ENCODE data around the gene LRRC27.
"Not testable (repeated sequence)": the region's sequence is repeated elsewhere in the genome, so short reads cannot be mapped to it uniquely, and the experiment has no call there.

LRRC27 gene

DNA sequence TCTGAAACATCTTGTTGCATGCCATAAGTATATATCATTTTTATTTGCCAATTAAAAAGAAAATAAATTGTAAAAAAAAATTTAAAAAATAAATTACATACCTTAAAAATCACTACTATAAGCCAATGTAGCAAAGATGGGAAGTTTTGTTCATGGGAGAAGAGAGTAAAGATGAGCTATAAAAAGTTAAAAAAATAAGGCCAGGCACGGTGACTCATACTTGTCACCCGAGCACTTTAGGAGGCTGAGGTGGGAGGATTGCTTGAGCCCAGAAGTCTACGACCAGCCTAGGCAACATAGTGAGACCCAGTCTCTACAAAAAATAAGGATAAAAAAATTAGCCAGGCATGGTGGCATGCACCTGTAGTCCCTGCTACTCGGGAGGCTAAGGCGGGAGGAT is 15.9 kb upstream of the LRRC27 start:
- DNase-seq: no peak

DNA sequence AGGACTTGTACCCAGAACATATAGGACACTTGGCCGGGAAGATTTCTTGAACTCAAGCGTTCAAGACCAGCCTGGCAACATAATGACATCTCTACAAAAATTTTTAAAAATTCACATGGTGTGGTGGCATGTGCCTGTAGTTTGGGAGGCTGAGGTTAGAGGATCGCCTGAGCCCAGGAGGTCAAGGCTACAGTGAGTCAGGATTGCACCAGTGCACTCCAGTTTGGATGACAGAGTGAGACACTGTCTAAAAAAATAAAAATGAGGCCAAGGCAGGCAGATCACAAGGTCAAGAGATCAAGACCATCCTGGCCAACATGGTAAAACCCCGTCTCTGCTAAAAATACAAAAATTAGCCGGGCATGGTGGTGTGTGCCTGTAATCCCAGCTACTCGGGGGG is 14.5 kb upstream of the LRRC27 start:
- not testable (repeated sequence) for DNase-seq

- DNase-seq: no peak
These were observed 11.9 kb upstream of the LRRC27 start for GRCh38 chr10:132319853-132320653.

GRCh38 chr10:132320654-132321469 is 11.1 kb upstream of the LRRC27 start:
- DNase-seq: no peak

GRCh38 chr10:132321726-132322125 is 10.3 kb upstream of the LRRC27 start:
- no peak for DNase-seq

DNA sequence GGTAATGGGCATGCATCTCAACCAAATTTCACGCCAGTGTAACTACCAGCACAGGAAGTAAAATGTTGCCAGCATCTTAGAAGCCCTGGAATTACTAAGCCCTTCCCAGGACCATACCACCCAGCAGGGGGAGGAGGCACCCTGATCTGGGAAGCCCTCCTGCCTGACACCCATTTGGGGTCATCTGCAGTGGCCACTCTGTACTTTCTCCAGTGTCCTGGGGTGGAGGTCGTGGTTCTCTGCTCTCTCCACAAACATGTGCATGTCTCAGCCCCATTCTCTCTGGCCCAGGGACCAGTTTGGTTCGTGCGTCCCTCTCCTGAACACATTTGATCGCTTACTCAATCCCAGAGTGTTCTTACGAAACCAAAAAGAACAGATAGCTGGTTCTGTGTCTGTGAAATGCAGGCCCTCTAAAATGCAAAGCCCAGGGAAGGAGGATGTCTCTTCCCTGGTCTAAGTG is 9.4 kb upstream of the LRRC27 start:
- no peak for DNase-seq

GRCh38 chr10:132324186-132324585 is 7.8 kb upstream of the LRRC27 start:
- no peak for DNase-seq

DNA sequence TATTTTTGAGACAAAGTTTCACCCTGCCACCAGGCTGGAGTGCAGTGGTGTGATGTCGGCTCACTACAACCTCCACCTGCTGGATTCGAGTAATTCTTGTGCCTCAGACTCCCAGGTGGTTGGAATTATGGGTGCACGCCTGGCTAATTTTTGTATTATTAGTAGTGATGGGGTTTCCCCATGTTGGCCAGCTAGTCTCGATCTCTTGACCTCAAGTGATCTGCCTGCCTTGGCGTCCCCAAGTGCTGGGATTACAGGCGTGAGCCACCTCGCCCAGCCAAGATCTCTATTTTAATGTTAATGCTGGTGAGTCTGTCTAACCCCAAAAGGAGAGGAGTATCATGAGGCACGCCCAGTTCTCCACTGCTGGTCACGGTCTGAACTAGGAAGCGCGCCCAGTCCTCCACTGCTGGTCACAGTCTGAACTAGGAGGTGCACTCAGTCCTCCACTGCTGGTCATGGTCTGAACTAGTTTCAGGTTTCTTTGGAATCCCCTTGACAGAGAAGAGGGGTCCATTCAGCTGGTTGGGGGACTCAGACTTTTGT is 5.6 kb upstream of the LRRC27 start:
- DNase-seq: no peak

DNA sequence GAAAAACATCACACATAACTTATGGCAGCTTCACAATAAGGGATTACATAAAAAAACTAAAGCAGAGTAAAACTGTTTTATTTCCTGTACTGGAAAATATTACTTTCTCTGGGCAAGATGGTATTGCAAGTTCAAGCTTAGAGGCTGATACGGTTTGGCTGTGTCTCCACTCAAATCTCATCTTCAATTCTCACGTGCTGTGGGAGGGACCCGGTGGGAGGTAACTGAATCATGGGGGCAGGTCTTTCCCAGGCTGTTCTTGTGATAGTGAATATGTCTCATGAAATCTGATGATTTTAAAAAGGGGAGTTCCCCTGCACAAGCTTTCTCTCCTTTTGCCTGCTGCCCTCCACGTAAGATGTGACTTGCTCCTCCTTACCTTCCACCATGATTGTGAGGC is 5.1 kb upstream of the LRRC27 start:
- DNase-seq: no peak

DNA sequence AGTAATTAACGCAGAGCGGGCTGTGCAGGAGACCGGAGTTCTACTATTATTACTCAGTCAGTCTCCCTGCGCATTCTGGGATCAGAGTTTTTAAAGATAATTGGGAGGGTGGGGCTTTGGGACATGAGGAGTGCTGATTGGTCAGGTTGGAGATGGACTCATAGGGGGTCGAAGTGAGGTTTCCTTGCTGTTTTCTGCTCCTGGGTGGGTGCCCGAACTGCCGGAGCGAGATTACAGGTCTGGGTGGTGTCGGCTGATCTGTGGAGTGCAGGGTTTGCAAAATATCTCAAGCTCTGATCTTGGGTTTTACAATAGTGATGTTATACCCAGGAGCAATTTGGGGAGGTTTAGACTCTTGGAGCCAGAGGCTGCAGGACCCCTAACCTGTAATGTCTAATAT is 3.9 kb upstream of the LRRC27 start:
- no peak for DNase-seq

- no peak for DNase-seq
These were observed 3.3 kb upstream of the LRRC27 start for GRCh38 chr10:132328738-132329137.

- DNase-seq: no peak
These were observed 2.2 kb upstream of the LRRC27 start for GRCh38 chr10:132329565-132330485.

DNA sequence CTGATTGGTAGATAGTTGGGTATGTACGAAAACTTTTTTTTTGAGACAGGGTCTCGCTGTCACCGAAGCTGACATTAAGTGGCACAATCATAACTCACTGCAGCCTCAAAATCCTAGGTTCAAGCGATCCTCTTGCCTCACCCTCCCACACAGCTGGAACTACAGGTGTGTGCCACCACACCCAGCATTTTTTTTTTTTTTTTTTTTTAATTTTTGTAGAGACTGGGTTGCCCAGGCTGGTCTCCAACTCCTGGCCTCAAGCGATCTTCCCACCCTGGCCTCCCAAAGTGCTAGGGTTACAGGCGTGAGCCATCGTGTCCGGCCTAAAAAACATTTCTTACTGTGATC is 1.5 kb upstream of the LRRC27 start:
- no peak for DNase-seq

DNA sequence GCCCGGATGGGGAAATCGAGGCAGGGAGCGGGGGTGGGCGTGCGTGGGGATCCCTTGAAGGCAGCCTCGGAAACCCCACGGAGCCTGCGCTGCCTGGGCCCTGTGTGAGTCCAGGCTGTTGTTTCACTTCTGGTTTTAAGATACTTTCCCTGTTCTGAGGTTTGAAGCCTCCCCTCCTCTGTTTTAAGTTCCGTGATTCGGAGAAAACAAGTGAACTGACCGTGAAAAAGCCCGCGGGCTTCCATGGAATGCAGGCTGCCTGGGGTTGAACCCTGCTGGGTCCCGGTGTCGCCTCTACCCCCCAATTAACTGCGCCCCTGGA is 401 bp downstream of the LRRC27 start:
- DNase-seq: no peak

DNA sequence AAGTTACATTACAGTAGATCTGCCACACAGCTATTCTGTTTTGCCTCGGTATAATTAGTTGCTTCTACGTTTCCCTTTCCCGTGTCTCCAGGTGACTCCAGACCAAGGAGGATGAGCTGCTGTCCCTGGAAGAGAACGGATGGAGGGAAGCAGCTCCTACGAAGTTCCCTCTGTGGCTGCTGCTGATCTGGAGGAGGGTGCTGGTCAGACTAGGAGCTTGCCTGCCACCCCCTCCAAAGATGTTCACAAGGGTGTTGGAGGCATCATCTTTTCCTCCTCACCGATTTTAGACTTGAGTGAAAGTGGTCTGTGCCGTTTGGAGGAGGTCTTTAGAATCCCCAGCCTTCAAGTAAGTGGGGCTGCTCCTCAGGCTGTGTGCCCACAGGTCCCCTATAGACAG is 1.4 kb downstream of the LRRC27 start:
- DNase-seq: no peak

GRCh38 chr10:132334631-132335188 is 2.7 kb downstream of the LRRC27 start:
- DNase-seq: no peak

DNA sequence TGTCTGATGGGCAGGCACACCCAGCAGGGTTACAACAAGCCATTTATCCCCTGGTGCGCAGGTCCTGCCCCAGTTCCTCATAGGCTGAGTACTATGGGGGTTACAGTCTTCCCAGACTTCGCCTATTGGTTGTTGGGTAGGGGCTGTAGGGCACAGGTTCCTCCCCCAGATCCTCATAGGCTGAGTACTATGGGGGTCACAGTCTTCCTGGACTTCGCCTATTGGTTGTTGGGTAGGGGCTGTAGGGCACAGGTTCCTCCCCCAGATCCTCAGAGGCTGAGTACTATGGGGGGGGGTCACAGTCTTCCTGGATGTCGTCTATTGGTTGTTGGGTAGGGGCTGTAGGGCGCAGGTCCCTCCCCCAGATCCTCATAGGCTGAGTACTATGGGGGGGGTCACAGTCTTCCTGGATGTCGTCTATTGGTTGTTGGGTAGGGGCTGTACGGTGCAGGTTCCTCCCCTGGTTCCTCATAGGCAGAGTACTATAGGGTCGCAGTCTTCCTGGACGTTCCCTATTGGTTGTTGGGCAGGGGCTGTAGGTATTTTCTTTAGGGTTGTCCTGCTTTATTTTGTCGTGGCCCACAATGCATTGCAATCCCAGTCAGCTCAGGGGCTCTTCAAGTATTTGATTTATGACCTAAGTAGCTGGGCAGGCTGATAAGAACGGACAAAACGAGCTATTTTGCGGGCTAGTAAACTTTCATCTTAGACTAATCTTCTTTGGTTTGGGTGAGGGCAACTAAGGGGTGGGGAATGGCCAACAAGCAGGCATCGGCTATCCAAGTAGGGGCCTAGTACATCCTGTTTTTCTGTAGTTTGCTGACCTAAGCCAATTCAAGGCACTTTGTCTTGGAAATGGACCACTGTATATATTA is 3.4 kb downstream of the LRRC27 start:
- no peak for DNase-seq

DNA sequence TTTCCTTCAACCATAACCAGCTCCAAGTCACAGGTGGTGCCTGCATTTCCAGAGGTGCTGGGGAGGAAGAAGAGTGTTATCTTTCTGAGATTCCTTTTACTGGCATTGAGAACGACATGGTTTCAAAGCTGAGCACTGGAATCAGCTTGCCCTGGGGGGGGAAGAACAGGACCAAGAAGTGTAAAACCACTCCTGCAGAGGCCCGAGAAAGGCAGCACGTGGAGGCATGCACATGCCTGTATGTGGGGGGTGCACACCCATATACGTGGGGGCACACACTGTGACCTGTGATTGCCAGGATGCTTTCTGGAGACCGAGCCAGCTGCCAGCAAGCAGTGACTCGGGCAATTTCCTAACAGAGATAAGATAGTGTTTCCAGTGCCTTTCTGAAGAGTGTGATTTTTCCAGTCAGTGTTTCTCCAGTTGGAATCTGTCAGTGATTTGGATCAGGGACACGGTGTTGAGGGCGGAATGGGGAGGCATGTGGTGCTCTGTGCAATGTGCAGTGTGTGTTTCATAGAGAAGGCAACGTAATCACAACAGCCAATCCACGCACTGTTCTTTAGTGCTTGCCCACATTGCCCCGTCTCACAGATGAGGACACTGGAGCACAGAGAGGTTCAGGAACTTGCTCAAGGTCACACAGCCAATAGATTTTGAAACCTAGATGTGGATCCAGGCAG is 4.2 kb downstream of the LRRC27 start:
- DNase-seq: no peak

GRCh38 chr10:132336919-132337407 is 5.0 kb downstream of the LRRC27 start:
- DNase-seq: no peak

DNA sequence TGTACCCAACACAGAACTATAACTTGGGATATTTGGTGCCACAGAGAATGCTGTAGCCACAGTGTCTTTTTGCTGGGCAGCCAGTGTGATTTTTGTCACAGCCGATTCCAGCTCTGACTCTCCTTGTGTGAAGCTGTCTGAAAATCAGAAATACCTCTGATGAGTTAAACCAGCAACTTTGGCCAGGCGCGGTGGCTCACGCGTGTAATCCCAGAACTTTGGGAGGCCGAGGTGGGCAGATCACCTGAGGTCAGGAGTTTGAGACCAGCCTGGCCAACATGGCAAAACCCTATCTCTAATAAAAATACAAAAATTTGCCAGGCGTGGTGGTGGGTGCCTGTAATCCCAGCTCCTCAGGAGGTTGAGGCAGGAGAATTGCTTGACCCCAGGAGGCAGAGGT is 5.9 kb downstream of the LRRC27 start:
- not testable (repeated sequence) for DNase-seq

DNA sequence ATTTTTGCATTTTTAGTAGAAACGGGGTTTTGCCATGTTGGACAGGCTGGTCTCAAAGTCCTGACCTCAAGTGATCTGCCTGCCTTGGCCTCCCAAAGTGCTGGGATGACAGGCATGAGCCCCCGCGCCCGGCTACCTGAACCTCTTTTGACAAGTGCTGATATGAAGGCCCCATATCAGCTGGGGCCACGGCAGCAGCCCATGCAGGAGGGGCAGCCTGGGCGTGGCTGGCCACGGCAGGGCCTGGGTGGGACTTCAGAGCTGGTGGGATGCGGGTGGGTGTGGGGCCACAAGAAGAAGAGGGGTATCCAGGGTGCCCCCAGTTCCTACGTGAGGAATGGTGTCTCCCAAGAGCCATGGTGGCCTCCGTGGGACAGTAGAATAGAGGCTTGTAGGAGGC is 6.9 kb downstream of the LRRC27 start:
- DNase-seq: no peak

Data from left hindlimb (tissue), 1 donor.